ENCODE measurements around the gene MAFB.

DNA sequence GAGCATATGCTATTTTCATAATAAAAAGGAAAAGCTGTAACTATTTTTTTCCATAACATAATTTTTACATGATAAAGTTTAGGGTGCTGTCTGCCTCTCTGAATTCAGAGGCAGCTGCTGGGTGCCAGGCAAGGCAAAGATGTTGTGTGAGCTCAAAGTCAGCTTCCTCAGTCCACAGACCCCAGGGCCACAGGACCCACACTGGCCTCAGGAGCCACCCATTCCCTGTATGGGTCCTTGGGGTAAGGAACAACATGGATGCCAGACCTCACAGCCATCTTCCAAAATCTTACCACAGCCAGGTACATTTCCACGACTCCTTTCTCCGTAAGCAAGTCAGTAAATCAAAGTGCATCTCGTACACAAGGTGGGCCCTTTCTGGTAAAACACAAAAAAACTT is 16.4 kb upstream of the MAFB start:
- TF ChIP-seq POLR2AphosphoS5 (IDR thresholded peaks at IDR 0.05) = no peak
- TF ChIP-seq, protein P1, sequence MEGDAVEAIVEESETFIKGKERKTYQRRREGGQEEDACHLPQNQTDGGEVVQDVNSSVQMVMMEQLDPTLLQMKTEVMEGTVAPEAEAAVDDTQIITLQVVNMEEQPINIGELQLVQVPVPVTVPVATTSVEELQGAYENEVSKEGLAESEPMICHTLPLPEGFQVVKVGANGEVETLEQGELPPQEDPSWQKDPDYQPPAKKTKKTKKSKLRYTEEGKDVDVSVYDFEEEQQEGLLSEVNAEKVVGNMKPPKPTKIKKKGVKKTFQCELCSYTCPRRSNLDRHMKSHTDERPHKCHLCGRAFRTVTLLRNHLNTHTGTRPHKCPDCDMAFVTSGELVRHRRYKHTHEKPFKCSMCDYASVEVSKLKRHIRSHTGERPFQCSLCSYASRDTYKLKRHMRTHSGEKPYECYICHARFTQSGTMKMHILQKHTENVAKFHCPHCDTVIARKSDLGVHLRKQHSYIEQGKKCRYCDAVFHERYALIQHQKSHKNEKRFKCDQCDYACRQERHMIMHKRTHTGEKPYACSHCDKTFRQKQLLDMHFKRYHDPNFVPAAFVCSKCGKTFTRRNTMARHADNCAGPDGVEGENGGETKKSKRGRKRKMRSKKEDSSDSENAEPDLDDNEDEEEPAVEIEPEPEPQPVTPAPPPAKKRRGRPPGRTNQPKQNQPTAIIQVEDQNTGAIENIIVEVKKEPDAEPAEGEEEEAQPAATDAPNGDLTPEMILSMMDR (IDR thresholded peaks at IDR 0.05) = no peak
